ENCODE data around the gene ZNF417. TPM values are rescaled to one million over a fixed set of nuclear protein-coding genes. Genes with fewer than 3 reads are reported as not detected.
A peak's percentile ranks its signal among the peaks of the same experiment; 100 is the strongest.
"Not testable (repeated sequence)": the region's sequence is repeated elsewhere in the genome, so short reads cannot be mapped to it uniquely, and the experiment has no call there.

The ZNF417 gene
- 10.6 and 11.4 TPM in 2 replicates for total RNA-seq

DNA sequence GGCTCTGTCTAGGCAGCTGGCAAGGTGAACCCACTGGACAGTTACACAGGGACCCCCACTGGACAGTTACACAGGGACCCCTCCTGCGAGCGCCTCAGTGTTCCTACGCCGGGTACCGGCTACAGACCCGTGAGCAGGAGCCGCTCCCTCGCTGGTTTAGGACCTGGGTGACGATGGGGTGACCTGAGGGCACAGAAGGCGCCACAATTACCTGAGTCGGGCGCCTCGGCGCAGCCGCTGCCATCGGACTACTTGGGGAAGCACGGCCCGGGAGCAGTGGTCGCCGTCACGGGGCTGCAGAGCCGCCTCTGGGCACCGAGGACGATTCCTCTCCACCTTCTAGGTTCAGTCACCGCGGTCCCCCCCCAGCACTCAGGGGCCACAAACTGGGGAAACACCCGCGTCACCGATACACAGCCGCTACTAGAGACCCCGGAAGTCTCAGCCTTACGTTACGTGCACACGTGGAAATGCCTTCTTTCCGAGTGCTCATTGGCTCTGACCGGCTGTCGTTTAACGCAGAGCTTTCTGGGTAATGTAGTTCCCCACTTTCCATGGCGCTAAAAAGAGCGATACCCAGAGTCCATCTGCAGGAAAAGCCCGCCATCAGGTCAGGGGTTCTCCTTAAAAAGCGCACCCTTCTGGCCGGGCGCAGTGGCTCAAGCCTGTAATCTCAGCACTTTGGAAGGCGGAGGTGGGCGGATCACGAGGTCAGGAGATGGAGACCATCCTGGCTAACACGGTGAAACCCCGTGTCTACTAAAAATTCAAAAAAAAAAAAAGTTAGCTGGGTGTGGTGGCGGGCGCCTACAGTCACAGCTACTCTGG lies at the start of gene ZNF417:
TSS of gene ZNF417 (minus strand) at position 425 of the 828 bp plus-strand sequence. CDS start at position 244, 181 bp downstream.
- Mint-ChIP-seq H3K36me3 (ENCODE audit: low read depth) (peaks cover 56% of the 10 kb centered on the region), H3K4me1 (ENCODE audit: low read depth) (peaks cover 21% of the 10 kb centered on the region), H3K27ac (peak within 1 kb of the TSS; percentile 93), H3K4me3 (ENCODE audit: low read depth) (peak within 1 kb of the TSS; percentile 94), H3K9me3 (peaks cover 63% of the 10 kb centered on the region)
- DNase-seq (ENCODE audit: low spot score), result peak; percentile 81
- intact Hi-C loops (cut with micrococcal nuclease), result loop anchor here (1.0 to 10.0 kb wide), 3 partner anchors 31 to 170 kb away; partner anchors contain the start of genes ZNF256 and ZNF776
- not testable (repeated sequence) for H3K27me3 Mint-ChIP-seq (ENCODE audit: low read depth)

GRCh38 chr19:57964761-57965160 lies 48.4 kb upstream of the ZNF417 start:
- H3K4me1 Mint-ChIP-seq (ENCODE audit: low read depth), result no peaks in the 10 kb centered on the region
- intact Hi-C loops (cut with micrococcal nuclease), result no loop called here
- no peak for DNase-seq (ENCODE audit: low spot score)
- no peaks in the 10 kb centered on the region for H3K27me3 Mint-ChIP-seq (ENCODE audit: low read depth)
- H3K9me3 Mint-ChIP-seq, result peaks cover 40% of the 10 kb centered on the region
- peaks cover 5% of the 10 kb centered on the region for H3K36me3 Mint-ChIP-seq (ENCODE audit: low read depth)
- H3K4me3 Mint-ChIP-seq (ENCODE audit: low read depth), result no peak overlapping the region
- no peak overlapping the region for H3K27ac Mint-ChIP-seq

- Mint-ChIP-seq H3K4me3 (ENCODE audit: low read depth) (no peak overlapping the region), H3K27ac (no peak overlapping the region), H3K9me3 (peaks cover 41% of the 10 kb centered on the region), H3K27me3 (ENCODE audit: low read depth) (no peaks in the 10 kb centered on the region), H3K4me1 (ENCODE audit: low read depth) (no peaks in the 10 kb centered on the region), H3K36me3 (ENCODE audit: low read depth) (peaks cover 5% of the 10 kb centered on the region)
- DNase-seq (ENCODE audit: low spot score), result no peak
- intact Hi-C loops (cut with micrococcal nuclease), result no loop called here
Measured at GRCh38 chr19:57961785-57962184, 45.4 kb upstream of the ZNF417 start.

GRCh38 chr19:57954996-57955395 lies 38.6 kb upstream of the ZNF417 start:
- H3K27me3 Mint-ChIP-seq (ENCODE audit: low read depth), result no peaks in the 10 kb centered on the region
- intact Hi-C loops (cut with micrococcal nuclease), result no loop called here
- no peak for DNase-seq (ENCODE audit: low spot score)
- H3K27ac Mint-ChIP-seq, result no peak overlapping the region
- H3K4me1 Mint-ChIP-seq (ENCODE audit: low read depth), result no peaks in the 10 kb centered on the region
- H3K9me3 Mint-ChIP-seq, result peaks cover 57% of the 10 kb centered on the region
- H3K4me3 Mint-ChIP-seq (ENCODE audit: low read depth), result no peak overlapping the region
- H3K36me3 Mint-ChIP-seq (ENCODE audit: low read depth), result no peaks in the 10 kb centered on the region

DNA sequence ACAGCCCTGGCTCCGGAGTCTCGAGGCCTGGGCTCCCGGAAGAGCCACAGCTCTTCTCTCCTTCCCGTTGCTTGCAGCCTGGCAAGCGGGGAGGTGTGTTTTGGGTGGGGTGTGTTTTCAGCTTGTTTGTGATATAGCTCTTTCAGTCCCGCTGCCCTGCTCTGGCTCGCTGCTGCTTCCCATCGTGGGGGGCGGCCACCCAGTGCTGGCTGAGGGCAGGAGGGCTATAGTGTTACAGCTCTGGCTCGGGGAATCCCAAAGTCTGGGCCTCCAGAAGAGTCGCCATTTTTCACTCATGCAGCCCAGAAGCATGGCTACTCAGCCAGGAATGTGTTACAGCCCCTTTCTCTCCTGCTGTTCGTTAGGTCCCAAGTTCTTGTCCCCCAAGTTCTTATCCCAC lies 33.3 kb upstream of the ZNF417 start:
- no peak overlapping the region for H3K27ac Mint-ChIP-seq
- no peak for DNase-seq (ENCODE audit: low spot score)
- peaks cover 11% of the 10 kb centered on the region for H3K4me1 Mint-ChIP-seq (ENCODE audit: low read depth)
- H3K9me3 Mint-ChIP-seq, result peaks cover 53% of the 10 kb centered on the region
- no peaks in the 10 kb centered on the region for H3K27me3 Mint-ChIP-seq (ENCODE audit: low read depth)
- H3K36me3 Mint-ChIP-seq (ENCODE audit: low read depth), result peaks cover 20% of the 10 kb centered on the region
- intact Hi-C loops (cut with micrococcal nuclease), result no loop called here
- H3K4me3 Mint-ChIP-seq (ENCODE audit: low read depth), result no peak overlapping the region

DNA sequence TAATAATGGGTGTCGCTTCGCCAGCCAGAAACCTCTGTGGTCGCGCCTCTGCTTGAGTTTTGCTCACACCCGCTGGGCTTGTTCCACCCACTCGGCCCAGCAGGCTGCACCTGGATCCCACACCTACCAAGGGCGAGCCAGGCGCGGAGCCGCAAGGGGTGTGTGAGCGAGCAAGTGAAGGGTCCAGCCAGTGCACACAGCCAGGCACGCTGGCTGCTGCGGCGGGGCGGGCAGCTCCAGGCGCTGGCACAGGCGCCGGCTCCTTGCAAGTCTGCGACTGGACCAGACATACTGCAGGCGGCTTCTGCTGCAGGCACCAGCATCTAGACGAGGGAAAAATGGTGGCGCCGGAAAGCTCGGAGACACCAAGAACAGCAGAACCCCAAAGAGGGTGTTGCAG lies 32.9 kb upstream of the ZNF417 start:
- Mint-ChIP-seq H3K9me3 (peaks cover 53% of the 10 kb centered on the region), H3K27me3 (ENCODE audit: low read depth) (no peaks in the 10 kb centered on the region), H3K4me1 (ENCODE audit: low read depth) (peaks cover 11% of the 10 kb centered on the region), H3K36me3 (ENCODE audit: low read depth) (peaks cover 24% of the 10 kb centered on the region), H3K4me3 (ENCODE audit: low read depth) (no peak overlapping the region), H3K27ac (no peak overlapping the region)
- intact Hi-C loops (cut with micrococcal nuclease), result no loop called here
- DNase-seq (ENCODE audit: low spot score), result no peak

GRCh38 chr19:57947419-57948134 lies 31.2 kb upstream of the ZNF417 start, which contains the start of gene ZNF256:
TSS of gene ZNF256 (minus strand) at chr19:57947706. CDS start at chr19:57947474, 232 bp downstream.
- Mint-ChIP-seq H3K4me1 (ENCODE audit: low read depth) (peaks cover 11% of the 10 kb centered on the region), H3K36me3 (ENCODE audit: low read depth) (peaks cover 41% of the 10 kb centered on the region), H3K27me3 (ENCODE audit: low read depth) (no peaks in the 10 kb centered on the region), H3K9me3 (peaks cover 56% of the 10 kb centered on the region), H3K4me3 (ENCODE audit: low read depth) (peak within 1 kb of the TSS; percentile 90), H3K27ac (peak within 1 kb of the TSS; percentile 82)
- intact Hi-C loops (cut with micrococcal nuclease), result loop anchor here (1.0 kb wide), 3 partner anchors 31 to 558 kb away; partner anchors contain the start of genes ZNF417, ZNF548 and ZNF606
- peak; percentile 80 for DNase-seq (ENCODE audit: low spot score)

GRCh38 chr19:57947088-57947418 lies 30.7 kb upstream of the ZNF417 start:
- Mint-ChIP-seq H3K36me3 (ENCODE audit: low read depth) (peaks cover 46% of the 10 kb centered on the region), H3K9me3 (peaks cover 62% of the 10 kb centered on the region), H3K27me3 (ENCODE audit: low read depth) (no peaks in the 10 kb centered on the region), H3K27ac (peak overlapping the region; percentile 82), H3K4me1 (ENCODE audit: low read depth) (peaks cover 11% of the 10 kb centered on the region), H3K4me3 (ENCODE audit: low read depth) (peak overlapping the region; percentile 90)
- no peak for DNase-seq (ENCODE audit: low spot score)
- intact Hi-C loops (cut with micrococcal nuclease), result loop anchor here (1.0 kb wide), 3 partner anchors 31 to 558 kb away; partner anchors contain the start of genes ZNF417, ZNF548 and ZNF606

DNA sequence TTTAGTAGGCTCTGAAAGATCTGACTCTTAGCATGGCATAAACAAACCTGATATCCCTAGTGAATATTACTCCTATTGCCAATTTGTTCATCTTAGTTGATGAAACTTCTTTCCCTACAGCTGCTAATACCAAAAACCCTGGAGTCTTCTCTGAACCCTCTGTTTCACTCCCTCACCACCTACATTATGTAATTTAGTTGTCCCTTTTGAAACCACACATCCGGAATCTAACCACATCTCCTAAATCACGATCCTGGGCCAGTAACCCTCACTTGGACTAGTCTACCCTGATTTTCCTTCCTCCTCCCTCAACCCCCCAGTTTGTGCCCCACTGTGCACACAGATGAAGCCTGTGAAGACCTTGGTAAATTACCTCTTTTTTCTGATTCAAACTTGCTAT lies 29.9 kb upstream of the ZNF417 start:
- no peaks in the 10 kb centered on the region for H3K27me3 Mint-ChIP-seq (ENCODE audit: low read depth)
- peaks cover 63% of the 10 kb centered on the region for H3K9me3 Mint-ChIP-seq
- intact Hi-C loops (cut with micrococcal nuclease), result no loop called here
- H3K4me3 Mint-ChIP-seq (ENCODE audit: low read depth), result peak overlapping the region; percentile 90
- H3K4me1 Mint-ChIP-seq (ENCODE audit: low read depth), result peaks cover 11% of the 10 kb centered on the region
- H3K36me3 Mint-ChIP-seq (ENCODE audit: low read depth), result peaks cover 54% of the 10 kb centered on the region
- no peak for DNase-seq (ENCODE audit: low spot score)
- no peak overlapping the region for H3K27ac Mint-ChIP-seq

DNA sequence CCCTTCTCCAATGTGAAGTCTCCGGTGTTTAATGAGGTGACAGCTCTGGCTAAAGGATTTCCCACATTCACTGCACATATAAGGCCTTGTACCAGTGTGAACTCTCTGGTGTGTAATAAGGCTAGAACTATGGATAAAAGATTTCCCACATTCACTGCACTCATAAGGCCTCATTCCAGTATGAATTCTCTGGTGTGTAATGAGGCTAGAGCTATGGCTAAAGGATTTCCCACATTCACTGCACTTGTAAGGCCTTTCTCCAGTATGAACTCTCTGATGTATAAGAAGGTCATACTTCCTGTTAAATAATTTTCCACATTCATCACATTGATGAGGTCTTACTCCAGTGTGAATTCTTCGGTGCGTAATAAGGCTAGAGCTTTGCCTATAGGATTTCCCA lies 25.2 kb upstream of the ZNF417 start:
- Mint-ChIP-seq H3K27me3 (ENCODE audit: low read depth) (no peaks in the 10 kb centered on the region), H3K4me1 (ENCODE audit: low read depth) (peaks cover 6% of the 10 kb centered on the region), H3K27ac (no peak overlapping the region), H3K4me3 (ENCODE audit: low read depth) (no peak overlapping the region), H3K9me3 (peaks cover 81% of the 10 kb centered on the region), H3K36me3 (ENCODE audit: low read depth) (peaks cover 75% of the 10 kb centered on the region)
- intact Hi-C loops (cut with micrococcal nuclease), result no loop called here
- DNase-seq (ENCODE audit: low spot score), result no peak

GRCh38 chr19:57935731-57936130 lies 19.3 kb upstream of the ZNF417 start:
- peaks cover 43% of the 10 kb centered on the region for H3K36me3 Mint-ChIP-seq (ENCODE audit: low read depth)
- no peaks in the 10 kb centered on the region for H3K4me1 Mint-ChIP-seq (ENCODE audit: low read depth)
- no peak for DNase-seq (ENCODE audit: low spot score)
- no peak overlapping the region for H3K27ac Mint-ChIP-seq
- H3K9me3 Mint-ChIP-seq, result peaks cover 69% of the 10 kb centered on the region
- no peaks in the 10 kb centered on the region for H3K27me3 Mint-ChIP-seq (ENCODE audit: low read depth)
- intact Hi-C loops (cut with micrococcal nuclease), result no loop called here
- H3K4me3 Mint-ChIP-seq (ENCODE audit: low read depth), result no peak overlapping the region

DNA sequence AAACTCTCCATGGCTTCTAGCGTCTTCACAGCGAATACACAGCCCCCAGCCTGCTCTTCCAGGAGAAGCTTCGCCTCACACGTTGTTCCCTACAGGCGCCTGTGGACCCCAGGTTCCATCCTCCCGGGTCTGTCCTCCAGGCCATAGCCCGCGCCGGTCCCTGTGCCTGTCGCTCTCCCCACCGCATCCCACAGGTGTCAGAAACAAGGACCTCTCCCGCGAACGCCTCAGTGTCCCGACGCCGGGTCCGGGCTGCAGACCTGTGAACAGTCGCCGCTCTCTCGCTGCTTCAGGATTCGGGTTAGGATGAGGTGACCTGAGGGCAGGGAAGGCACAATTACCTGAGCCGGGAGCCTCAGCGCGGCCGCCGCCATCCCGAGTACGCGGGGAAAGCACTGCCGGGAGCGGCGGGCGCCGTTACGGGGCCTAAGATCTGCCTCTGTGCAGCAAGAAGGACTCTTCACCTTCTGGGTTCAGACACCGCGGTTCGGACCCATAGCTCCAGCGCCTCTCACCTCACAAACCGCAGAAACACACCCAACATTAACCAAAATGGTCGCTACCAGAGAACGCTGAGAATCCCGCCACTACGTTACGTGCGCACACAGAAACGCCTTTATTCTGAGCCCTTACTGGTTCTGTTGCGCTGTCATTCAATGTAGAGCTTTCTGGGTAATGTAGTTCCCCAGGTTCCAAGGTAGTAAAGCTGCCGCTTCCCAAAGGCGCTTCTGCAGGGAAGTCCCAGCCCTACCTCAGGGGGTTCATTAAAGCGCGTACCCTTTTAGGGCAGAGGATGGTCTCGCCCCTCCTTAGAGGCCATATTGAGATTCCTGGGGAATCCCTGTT lies 18.7 kb upstream of the ZNF417 start, which contains the start of gene ZNF418:
TSS of gene ZNF418 (minus strand) at position 583 of the 846 bp plus-strand sequence. CDS start 1,580 bp downstream, outside the sequence.
- peak; percentile 18 for DNase-seq (ENCODE audit: low spot score)
- Mint-ChIP-seq H3K4me1 (ENCODE audit: low read depth) (no peaks in the 10 kb centered on the region), H3K4me3 (ENCODE audit: low read depth) (peak within 1 kb of the TSS; percentile 79), H3K27me3 (ENCODE audit: low read depth) (no peaks in the 10 kb centered on the region), H3K27ac (no peak within 1 kb of the TSS), H3K36me3 (ENCODE audit: low read depth) (peaks cover 40% of the 10 kb centered on the region), H3K9me3 (peaks cover 74% of the 10 kb centered on the region)
- intact Hi-C loops (cut with micrococcal nuclease), result no loop called here
